ENCODE results near the gene PTPRM. TPM values are rescaled to one million over a fixed set of nuclear protein-coding genes. Genes with fewer than 3 reads are reported as not detected.

Gene PTPRM
- total and polyA plus RNA-seq, 3 donors from 2014 or later: 76.4 to 101 (median 94.6) TPM

DNA sequence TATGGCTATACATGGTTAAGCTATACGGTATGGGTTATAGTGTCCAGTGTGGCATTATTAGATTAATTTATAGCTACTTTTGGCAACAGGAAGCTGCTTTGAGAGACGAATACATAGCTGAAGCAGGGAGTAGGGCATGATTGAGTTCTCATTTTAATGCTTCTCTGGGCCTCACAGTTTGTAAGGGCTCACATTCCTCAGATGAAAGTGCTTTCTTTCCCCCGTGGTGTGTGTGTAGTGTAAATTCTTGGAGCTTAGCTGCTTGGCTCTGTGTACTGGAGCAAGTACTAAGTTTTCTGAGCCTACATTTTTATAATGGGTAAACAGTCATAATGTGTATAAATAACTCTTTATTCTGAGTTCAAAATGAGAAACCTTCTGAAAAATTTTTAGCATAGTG lies 173.7 kb downstream of the PTPRM start:
- H3K4me1 ChIP-seq: no peaks in the 10 kb centered on the region
- H3K27ac ChIP-seq: no peak overlapping the region

GRCh38 chr18:7741640-7742039 lies 174.5 kb downstream of the PTPRM start:
- intact Hi-C loops (cut with DNase I; ENCODE audit: low total_unique reads): no loop called here
- no peak for DNase-seq
- H3K36me3 ChIP-seq (ENCODE audit: low read depth, missing control alignments): no peaks in the 10 kb centered on the region
- no peak overlapping the region for H3K27ac ChIP-seq
- TF ChIP-seq POLR2A (IDR thresholded peaks at IDR 0.05): no peak
- TF ChIP-seq, protein P1, sequence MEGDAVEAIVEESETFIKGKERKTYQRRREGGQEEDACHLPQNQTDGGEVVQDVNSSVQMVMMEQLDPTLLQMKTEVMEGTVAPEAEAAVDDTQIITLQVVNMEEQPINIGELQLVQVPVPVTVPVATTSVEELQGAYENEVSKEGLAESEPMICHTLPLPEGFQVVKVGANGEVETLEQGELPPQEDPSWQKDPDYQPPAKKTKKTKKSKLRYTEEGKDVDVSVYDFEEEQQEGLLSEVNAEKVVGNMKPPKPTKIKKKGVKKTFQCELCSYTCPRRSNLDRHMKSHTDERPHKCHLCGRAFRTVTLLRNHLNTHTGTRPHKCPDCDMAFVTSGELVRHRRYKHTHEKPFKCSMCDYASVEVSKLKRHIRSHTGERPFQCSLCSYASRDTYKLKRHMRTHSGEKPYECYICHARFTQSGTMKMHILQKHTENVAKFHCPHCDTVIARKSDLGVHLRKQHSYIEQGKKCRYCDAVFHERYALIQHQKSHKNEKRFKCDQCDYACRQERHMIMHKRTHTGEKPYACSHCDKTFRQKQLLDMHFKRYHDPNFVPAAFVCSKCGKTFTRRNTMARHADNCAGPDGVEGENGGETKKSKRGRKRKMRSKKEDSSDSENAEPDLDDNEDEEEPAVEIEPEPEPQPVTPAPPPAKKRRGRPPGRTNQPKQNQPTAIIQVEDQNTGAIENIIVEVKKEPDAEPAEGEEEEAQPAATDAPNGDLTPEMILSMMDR (IDR thresholded peaks at IDR 0.05): no peak
- no peaks in the 10 kb centered on the region for H3K9me3 ChIP-seq
- H3K4me3 ChIP-seq: no peak overlapping the region
- H3K27me3 ChIP-seq: no peaks in the 10 kb centered on the region
- no peaks in the 10 kb centered on the region for H3K4me1 ChIP-seq

More for the DNA sequence above, 173.7 kb downstream of the PTPRM start:
- 53 to 56% methylated on average over 3 of the region's 3 CpGs for WGBS, 2 donors
- TF ChIP-seq, protein P1 (IDR thresholded peaks at IDR 0.05): no peak
- no peak for TF ChIP-seq POLR2A (IDR thresholded peaks at IDR 0.05)
- Histone ChIP-seq H3K4me3 (no peak overlapping the region), H3K9me3 (no peaks in the 10 kb centered on the region), H3K27me3 (no peaks in the 10 kb centered on the region), H3K36me3 (ENCODE audit: low read depth, missing control alignments) (no peaks in the 10 kb centered on the region)
- intact Hi-C loops (cut with DNase I; ENCODE audit: low total_unique reads): no loop called here
- DNase-seq: no peak

DNA sequence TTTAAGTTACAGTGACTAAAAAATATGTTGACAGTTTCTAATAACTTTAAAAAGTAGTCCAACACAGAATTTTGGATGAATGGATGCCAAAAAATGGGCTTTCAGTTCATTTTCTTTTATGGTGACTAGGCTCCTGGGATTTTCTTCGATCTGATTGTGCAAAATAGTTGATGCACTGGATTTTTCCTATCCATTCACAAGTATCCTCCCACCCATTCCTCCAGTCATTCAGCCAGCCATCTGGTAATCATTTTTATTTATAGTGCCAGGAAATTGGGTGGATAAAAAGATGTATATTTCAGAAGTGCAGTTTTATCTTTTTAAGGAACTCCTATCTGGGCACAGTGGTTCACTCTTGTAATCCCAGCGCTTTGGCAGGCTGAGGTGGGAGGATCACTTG lies 175.1 kb downstream of the PTPRM start:
- no peak for DNase-seq
- Histone ChIP-seq H3K27ac (no peak overlapping the region), H3K4me1 (no peaks in the 10 kb centered on the region), H3K9me3 (no peaks in the 10 kb centered on the region), H3K36me3 (ENCODE audit: low read depth, missing control alignments) (no peaks in the 10 kb centered on the region), H3K4me3 (no peak overlapping the region), H3K27me3 (no peaks in the 10 kb centered on the region)
- intact Hi-C loops (cut with DNase I; ENCODE audit: low total_unique reads): no loop called here
- 85 to 87% methylated on average over 2 of the region's 2 CpGs for WGBS, 2 donors
- TF ChIP-seq POLR2A (IDR thresholded peaks at IDR 0.05): no peak
- TF ChIP-seq, protein P1 (IDR thresholded peaks at IDR 0.05): no peak

- Histone ChIP-seq H3K36me3 (ENCODE audit: low read depth, missing control alignments) (no peaks in the 10 kb centered on the region), H3K27ac (no peak overlapping the region), H3K4me1 (no peaks in the 10 kb centered on the region), H3K9me3 (no peaks in the 10 kb centered on the region), H3K4me3 (no peak overlapping the region), H3K27me3 (no peaks in the 10 kb centered on the region)
- TF ChIP-seq POLR2A (IDR thresholded peaks at IDR 0.05): no peak
- intact Hi-C loops (cut with DNase I; ENCODE audit: low total_unique reads): no loop called here
- WGBS, 2 donors: 71 to 72% methylated on average over 1 of the region's 1 CpG
- DNase-seq: no peak
Measured at GRCh38 chr18:7743256-7743655, 176.1 kb downstream of the PTPRM start.

DNA sequence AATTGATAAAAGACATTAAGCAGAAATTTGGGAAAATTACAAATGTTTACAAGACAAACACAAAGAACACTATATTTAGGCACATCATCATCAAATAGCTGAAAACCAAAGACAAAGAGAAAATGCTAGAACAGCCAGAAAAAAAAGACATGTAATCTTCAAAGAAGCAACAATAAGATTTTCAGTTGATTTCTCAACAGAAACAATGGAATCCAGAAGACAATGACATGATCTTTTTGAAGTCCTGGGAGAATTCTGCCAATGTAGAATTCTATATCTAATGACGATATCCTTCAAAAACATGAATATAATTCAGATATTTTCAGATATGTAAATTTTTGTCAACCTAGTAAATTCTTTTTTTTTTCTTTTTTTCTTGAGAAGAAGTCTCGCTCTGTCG lies 179.0 kb downstream of the PTPRM start:
- no peak overlapping the region for H3K27ac ChIP-seq
- DNase-seq: no peak
- H3K9me3 ChIP-seq: no peaks in the 10 kb centered on the region
- intact Hi-C loops (cut with DNase I; ENCODE audit: low total_unique reads): no loop called here
- 97 to 98% methylated on average over 3 of the region's 3 CpGs for whole genome bisulfite sequencing, 2 donors
- no peaks in the 10 kb centered on the region for H3K36me3 ChIP-seq (ENCODE audit: low read depth, missing control alignments)
- TF ChIP-seq POLR2A (IDR thresholded peaks at IDR 0.05): no peak
- TF ChIP-seq, protein P1 (IDR thresholded peaks at IDR 0.05): no peak
- no peaks in the 10 kb centered on the region for H3K4me1 ChIP-seq
- no peaks in the 10 kb centered on the region for H3K27me3 ChIP-seq
- H3K4me3 ChIP-seq: no peak overlapping the region
